Measurements from ENCODE around the gene STAT5B. TPM values are rescaled to one million over a fixed set of nuclear protein-coding genes. Genes with fewer than 3 reads are reported as not detected.

The STAT5B gene
- total RNA-seq, 1 experiment from 2014 or later, result 36.4 TPM

DNA sequence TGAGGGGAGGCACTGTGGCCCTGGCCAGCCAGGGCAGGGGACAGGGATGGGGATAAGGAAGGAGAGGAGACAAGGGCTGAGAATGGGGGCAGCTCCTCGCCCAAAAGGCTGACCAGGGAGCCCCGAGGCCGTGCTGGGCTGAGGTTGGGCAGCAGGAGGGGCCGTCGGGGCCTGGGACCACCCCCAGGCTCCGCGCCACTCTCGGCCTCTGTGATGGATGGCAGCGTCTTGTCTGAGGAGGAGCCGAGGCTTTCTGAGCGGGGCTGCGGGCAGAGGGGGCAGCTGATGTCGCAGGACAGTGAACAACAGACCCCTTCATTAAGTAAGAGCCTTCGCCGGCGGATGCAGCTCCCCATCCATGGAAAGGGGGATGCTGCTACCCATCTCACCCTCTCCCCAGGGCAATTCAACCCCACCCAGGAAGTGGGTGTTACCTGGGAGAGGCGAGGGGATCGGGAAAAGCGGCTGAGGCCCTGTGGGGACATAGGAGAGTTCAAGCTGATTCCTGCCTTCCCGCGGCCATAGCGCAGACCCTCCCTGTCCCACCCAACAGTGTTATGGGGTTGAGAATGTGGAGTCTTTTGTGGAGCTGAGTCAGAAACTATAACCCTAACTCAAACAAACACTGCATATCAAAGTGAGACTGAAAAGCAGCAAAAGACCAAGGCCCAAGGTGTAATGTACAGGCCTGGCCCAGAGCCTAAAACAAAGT lies 112.3 kb downstream of the STAT5B start (continued):
- TF ChIP-seq ZNF532 (CRISPR knock-in tag; IDR thresholded peaks at IDR 0.05; ENCODE audit: borderline replicate concordance) (no peak), ZNF138 (CRISPR knock-in tag; conservative IDR thresholded peaks at IDR 0.05) (no peak), SMAD4 (CRISPR knock-in tag; IDR thresholded peaks at IDR 0.05) (no peak), E2F4 (CRISPR knock-in tag; IDR thresholded peaks at IDR 0.05; ENCODE audit: borderline replicate concordance, low read depth) (no peak)

DNA sequence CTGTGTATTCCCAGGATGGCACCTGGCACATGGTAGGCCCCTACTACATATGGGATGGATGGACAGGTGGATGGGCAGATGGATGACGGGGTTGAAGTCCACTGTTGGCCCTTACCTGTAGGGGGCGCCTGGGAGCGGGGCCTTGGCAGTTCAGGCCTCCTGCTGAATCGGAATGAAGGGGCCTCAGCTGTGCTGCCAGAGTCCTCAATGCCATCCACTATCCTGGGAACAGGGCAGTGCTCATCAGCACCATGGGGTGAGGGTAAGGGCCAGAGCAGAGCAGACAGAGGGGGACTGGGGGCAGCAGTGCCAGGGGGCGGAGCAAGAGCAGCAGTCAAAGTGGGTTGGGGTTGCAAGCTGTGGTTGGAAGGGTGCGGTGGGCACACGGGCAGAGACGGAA lies 113.1 kb downstream of the STAT5B start:
- TF ChIP-seq HMGA2 (CRISPR knock-in tag; IDR thresholded peaks at IDR 0.05) (no peak), CTCF (IDR thresholded peaks at IDR 0.05) (peak; percentile 81)
- TF ChIP-seq, protein P1, sequence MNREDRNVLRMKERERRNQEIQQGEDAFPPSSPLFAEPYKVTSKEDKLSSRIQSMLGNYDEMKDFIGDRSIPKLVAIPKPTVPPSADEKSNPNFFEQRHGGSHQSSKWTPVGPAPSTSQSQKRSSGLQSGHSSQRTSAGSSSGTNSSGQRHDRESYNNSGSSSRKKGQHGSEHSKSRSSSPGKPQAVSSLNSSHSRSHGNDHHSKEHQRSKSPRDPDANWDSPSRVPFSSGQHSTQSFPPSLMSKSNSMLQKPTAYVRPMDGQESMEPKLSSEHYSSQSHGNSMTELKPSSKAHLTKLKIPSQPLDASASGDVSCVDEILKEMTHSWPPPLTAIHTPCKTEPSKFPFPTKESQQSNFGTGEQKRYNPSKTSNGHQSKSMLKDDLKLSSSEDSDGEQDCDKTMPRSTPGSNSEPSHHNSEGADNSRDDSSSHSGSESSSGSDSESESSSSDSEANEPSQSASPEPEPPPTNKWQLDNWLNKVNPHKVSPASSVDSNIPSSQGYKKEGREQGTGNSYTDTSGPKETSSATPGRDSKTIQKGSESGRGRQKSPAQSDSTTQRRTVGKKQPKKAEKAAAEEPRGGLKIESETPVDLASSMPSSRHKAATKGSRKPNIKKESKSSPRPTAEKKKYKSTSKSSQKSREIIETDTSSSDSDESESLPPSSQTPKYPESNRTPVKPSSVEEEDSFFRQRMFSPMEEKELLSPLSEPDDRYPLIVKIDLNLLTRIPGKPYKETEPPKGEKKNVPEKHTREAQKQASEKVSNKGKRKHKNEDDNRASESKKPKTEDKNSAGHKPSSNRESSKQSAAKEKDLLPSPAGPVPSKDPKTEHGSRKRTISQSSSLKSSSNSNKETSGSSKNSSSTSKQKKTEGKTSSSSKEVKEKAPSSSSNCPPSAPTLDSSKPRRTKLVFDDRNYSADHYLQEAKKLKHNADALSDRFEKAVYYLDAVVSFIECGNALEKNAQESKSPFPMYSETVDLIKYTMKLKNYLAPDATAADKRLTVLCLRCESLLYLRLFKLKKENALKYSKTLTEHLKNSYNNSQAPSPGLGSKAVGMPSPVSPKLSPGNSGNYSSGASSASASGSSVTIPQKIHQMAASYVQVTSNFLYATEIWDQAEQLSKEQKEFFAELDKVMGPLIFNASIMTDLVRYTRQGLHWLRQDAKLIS (CRISPR knock-in tag; IDR thresholded peaks at IDR 0.05; ENCODE audit: borderline replicate concordance), result no peak
- TF ChIP-seq, protein P2, sequence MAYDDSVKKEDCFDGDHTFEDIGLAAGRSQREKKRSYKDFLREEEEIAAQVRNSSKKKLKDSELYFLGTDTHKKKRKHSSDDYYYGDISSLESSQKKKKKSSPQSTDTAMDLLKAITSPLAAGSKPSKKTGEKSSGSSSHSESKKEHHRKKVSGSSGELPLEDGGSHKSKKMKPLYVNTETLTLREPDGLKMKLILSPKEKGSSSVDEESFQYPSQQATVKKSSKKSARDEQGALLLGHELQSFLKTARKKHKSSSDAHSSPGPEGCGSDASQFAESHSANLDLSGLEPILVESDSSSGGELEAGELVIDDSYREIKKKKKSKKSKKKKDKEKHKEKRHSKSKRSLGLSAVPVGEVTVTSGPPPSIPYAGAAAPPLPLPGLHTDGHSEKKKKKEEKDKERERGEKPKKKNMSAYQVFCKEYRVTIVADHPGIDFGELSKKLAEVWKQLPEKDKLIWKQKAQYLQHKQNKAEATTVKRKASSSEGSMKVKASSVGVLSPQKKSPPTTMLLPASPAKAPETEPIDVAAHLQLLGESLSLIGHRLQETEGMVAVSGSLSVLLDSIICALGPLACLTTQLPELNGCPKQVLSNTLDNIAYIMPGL (CRISPR knock-in tag; IDR thresholded peaks at IDR 0.05), result 0 out of 2 replicates have a peak, but pooled peaks have one; percentile 2
- Mint-ChIP-seq H3K27me3 (ENCODE audit: low read depth) (no peaks in the 10 kb centered on the region; the same call in 1 of the 2 replicates), H3K4me1 (0 out of 2 replicates have a peak, but pooled peaks cover 3% of the 10 kb centered on the region), H3K9me3 (no peaks in the 10 kb centered on the region), H3K36me3 (no peaks in the 10 kb centered on the region), H3K27ac (0 out of 2 replicates have a peak overlapping the region, but pooled peaks have one; percentile 54), H3K4me3 (no peak overlapping the region)
- POLR2A ChIA-PET, result no interaction called here
- peak; percentile 86 for ATAC-seq
- CTCF ChIA-PET, result interaction anchor here (0.6 to 3.2 kb wide), 28 partner anchors 9 to 374 kb away, joined by 3 to 33 read pairs (median 4); partner anchors contain the start of genes KAT2A and KCNH4
- peak; percentile 87 for DNase-seq (ENCODE audit: low spot score)
